NCI-H1930 (cell line): ENCODE measurements around the gene SUN1.
A peak's percentile ranks its signal among the peaks of the same experiment; 100 is the strongest.

Experiments
- DNase-seq, 2 experiments: peaks; one replicate each; lab custom pipeline; 2025; lab: John Stamatoyannopoulos, UW

Gene SUN1

GRCh38 chr7:891805-892204 is 59.5 kb downstream of the SUN1 start:
- DNase-seq = no peak

GRCh38 chr7:892648-893593 is 60.6 kb downstream of the SUN1 start:
- DNase-seq = no peak

- no peak for DNase-seq
These were observed 61.4 kb downstream of the SUN1 start for GRCh38 chr7:893686-894085.

GRCh38 chr7:894164-894867 is 62.0 kb downstream of the SUN1 start:
- no peak for DNase-seq

GRCh38 chr7:894927-895450 is 62.7 kb downstream of the SUN1 start:
- no peak for DNase-seq

- DNase-seq = no peak
These were observed 63.3 kb downstream of the SUN1 start for GRCh38 chr7:895451-896052.

- DNase-seq = no peak
These were observed 64.2 kb downstream of the SUN1 start for GRCh38 chr7:896346-897075.

- no peak for DNase-seq
These were observed 64.8 kb downstream of the SUN1 start for GRCh38 chr7:897086-897485.

GRCh38 chr7:897771-898376 is 65.6 kb downstream of the SUN1 start:
- DNase-seq = no peak

GRCh38 chr7:898460-898854 is 66.2 kb downstream of the SUN1 start:
- DNase-seq = no peak

GRCh38 chr7:898855-899681 is 66.8 kb downstream of the SUN1 start:
- no peak for DNase-seq

- no peak for DNase-seq
These were observed 67.5 kb downstream of the SUN1 start for GRCh38 chr7:899806-900205.

- no peak for DNase-seq
These were observed 68.2 kb downstream of the SUN1 start for GRCh38 chr7:900331-901040.

- DNase-seq = no peak
These were observed 68.7 kb downstream of the SUN1 start for GRCh38 chr7:901041-901387.

- DNase-seq = peak in 1 of 2 experiments; percentile 14
These were observed 69.3 kb downstream of the SUN1 start for GRCh38 chr7:901388-902154.

- no peak for DNase-seq
These were observed 70.7 kb downstream of the SUN1 start for GRCh38 chr7:902996-903395.

- DNase-seq = no peak
These were observed 71.9 kb downstream of the SUN1 start for GRCh38 chr7:903921-904755.

- DNase-seq = no peak
These were observed 72.6 kb downstream of the SUN1 start for GRCh38 chr7:904847-905246.
